NCI-H345 treated with DMSO at 0.1 percent for 48 hours (cell line): ENCODE measurements around the gene KNDC1.
"Not testable (repeated sequence)": the region's sequence is repeated elsewhere in the genome, so short reads cannot be mapped to it uniquely, and the experiment has no call there.

Experiments used
- DNase-seq: peaks from one replicate; lab custom pipeline; 2025; ENCODE audit not compliant: unreplicated experiment; lab: John Stamatoyannopoulos, UW

Gene KNDC1

GRCh38 chr10:133124357-133125211 is 35.4 kb upstream of the KNDC1 start:
- DNase-seq, result no peak

GRCh38 chr10:133125901-133126300 is 34.1 kb upstream of the KNDC1 start:
- no peak for DNase-seq

- no peak for DNase-seq
Observed at GRCh38 chr10:133126431-133127290, 33.4 kb upstream of the KNDC1 start.

GRCh38 chr10:133127291-133128125 is 32.5 kb upstream of the KNDC1 start:
- no peak for DNase-seq

GRCh38 chr10:133128126-133129070 is 31.6 kb upstream of the KNDC1 start:
- no peak for DNase-seq

GRCh38 chr10:133129071-133129858 is 30.8 kb upstream of the KNDC1 start:
- no peak for DNase-seq

- no peak for DNase-seq
Observed at GRCh38 chr10:133129859-133130495, 30.0 kb upstream of the KNDC1 start.

GRCh38 chr10:133130602-133131001 is 29.4 kb upstream of the KNDC1 start:
- no peak for DNase-seq

- no peak for DNase-seq
Observed at GRCh38 chr10:133131053-133131452, 29.0 kb upstream of the KNDC1 start.

GRCh38 chr10:133131734-133132472 is 28.1 kb upstream of the KNDC1 start:
- DNase-seq, result no peak

GRCh38 chr10:133132473-133133291 is 27.3 kb upstream of the KNDC1 start:
- no peak for DNase-seq

- DNase-seq, result no peak
Observed at GRCh38 chr10:133133471-133134231, 26.4 kb upstream of the KNDC1 start.

- DNase-seq, result no peak
Observed at GRCh38 chr10:133134411-133135115, 25.5 kb upstream of the KNDC1 start.

- no peak for DNase-seq
Observed at GRCh38 chr10:133135116-133135465, 24.9 kb upstream of the KNDC1 start.

GRCh38 chr10:133137486-133138145 is 22.4 kb upstream of the KNDC1 start:
- DNase-seq, result not testable (repeated sequence)
